ENCODE measurements around the gene DKK3.

The DKK3 gene

DNA sequence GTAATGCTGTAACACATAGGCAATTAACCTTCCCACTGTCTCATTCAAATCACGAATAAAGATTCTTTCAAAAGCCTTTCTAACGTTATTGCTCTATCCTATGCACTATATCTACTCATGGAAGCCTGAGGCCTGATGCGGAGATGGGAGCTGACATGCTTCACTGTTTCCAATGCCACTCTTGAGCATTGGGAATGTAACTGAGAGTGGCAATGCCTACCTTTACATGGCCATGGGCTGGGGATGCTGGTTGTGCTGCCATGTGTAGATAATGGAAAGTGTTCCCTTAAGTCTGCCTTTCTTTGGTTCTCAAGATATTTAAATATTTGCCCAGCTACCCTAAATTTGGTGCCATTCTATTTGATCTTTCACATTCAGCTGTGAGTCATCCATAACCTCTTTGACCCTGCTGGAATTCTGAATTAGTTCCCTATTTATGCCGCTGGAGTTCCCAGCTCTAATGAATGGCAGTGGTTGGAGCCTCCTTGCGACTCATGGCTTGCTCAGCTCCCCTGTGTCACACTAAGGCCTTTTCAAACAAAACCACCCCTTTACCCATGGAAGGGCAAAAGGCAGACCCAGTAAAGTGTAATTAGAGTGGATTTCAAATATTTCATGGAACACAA is 21.4 kb upstream of the DKK3 start:
- no peak for DNase-seq

DNA sequence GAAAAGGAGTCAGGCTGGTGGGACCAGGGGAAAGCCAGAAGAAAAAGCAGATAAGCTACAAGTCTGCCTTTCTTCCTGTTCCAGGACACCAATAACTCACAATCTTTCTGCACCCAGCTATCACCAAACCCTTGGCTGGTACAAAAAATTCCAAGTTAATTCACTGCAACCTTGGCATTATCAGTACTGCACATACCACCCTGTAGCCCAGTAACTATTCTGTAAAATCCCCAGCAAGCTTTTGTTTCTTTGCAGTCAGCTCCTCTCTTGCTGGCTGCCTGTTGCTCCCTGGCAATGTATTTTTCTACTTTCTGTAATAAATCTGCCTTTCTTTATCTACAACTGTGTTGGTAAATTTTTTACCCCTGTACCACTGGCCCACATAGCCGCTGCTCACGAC is 20.7 kb upstream of the DKK3 start:
- no peak for DNase-seq

DNA sequence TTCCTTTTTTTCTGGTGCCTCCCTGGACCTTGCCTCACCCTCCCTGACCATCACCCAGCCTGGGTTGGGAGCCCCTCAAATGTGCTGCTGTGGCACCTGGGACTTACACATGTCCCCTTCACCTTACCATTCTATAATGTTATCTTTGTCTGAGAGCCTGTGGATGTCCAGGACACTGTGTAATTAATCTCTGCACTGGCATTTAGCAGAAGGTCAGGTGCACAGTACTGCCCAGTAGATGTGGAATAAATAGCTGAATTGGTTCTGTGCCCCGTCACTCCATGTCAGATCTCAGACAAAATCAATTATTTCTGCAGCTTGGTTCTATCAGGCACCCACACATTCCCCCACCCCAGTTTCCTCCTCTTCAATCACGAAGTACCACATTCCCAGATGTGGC is 19.9 kb upstream of the DKK3 start:
- no peak for DNase-seq

DNA sequence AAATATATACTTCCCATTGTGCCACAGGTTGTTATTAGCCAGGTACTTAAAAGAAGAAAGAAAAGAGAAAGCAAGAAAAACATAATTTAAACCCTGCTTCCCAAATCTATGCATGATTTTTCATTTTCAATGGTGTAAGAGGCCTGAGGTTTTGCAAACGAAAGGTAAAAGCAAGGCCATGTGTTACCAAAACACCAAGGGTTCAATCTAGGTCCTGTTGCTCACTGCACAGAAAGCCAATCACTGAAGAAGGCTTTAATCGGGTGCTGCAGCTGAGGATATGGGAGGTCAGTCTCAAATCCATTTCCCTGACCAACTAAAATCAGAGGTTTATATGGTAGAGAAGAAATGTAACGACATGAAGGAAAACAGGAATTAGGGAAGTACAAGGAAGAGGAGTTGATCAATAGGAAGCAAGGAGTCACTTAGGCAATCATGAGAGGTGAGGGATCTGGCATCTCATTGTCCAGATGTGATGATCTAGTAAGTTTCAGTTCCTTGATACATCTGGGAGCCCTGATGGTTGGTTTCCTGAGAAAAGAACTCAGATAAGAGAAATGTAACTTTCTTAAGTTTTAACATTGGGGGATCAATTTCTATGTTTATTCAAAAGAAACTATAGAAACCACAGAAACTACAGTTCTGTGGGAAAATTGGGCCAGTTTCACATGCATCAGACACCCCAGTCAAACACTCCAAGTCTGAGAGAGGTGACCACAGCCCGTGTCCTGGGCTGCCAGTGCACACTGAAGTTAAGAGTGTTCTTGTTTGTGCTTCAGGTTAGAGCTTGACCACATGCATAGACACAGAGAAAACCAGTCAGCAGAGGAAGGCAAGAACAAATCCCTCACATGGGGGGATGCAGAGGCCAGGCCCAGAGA is 18.1 kb upstream of the DKK3 start:
- DNase-seq: no peak

DNA sequence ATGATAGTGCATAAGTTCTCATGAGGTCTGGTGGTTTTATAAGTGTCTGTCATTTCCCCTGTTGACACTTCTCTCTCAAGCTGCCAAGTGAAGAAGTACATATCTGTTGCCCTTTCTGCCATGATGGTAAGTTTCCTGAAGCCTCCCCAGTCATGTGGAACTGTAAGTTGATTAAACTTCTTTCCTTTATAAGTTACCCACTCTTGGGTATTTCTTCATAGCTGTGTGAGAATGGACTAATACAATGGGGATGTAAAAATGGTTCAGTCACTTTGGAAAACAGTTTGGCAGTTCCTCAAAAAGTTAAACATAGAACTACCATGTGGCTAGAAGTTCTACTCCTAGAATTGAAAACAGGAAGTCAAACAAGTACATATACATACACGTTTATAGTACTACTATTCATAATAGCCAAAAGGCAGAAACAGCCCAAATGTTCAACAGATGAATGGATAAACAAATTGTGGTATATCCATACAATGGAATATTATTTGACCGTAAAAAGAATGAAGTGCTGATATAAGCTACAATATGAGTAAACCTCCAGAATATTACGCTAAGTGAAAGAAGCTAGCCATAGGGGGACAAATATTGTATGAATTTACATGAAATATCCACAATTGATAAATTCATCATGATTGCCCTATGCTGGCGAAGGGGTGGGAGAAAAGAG is 16.0 kb upstream of the DKK3 start:
- DNase-seq: no peak

DNA sequence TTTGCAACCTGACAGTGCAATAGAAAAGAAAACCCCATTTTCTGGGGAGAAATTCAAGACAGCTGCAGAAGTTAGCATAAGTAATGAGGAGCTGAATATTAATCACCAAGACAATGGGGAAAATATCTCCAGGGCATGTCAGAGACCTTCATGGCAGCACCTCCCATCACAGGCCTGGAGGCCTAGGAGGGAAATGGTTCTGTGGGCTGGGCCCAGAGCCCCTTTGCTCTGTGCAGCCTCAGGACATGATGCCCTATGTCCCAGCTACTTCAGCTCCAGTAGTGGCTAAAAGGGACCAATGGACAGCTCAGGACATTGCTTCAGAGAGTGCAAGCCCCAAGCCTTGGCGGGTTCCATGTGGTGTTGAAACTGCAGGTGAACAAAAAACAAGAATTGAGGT is 14.6 kb upstream of the DKK3 start:
- DNase-seq: no peak

DNA sequence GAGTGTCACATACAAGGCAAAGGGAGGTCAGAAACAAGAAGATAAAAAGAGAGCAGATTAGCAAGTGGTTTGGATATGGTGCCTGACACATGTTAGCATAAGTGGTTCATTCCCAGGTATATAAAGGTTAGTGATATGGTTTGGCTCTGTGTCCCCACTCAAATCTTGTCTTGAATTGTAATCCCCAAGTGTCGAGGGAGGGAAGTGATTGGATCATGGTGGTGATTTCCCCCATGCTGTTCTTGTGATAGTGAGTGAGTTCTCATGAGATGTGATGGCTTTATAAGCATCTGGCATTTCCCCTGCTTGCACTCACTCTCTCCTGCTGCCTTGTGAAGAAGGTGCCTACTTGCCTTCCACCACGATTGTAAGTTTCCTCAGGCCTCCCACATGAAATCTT is 12.1 kb upstream of the DKK3 start:
- no peak for DNase-seq

DNA sequence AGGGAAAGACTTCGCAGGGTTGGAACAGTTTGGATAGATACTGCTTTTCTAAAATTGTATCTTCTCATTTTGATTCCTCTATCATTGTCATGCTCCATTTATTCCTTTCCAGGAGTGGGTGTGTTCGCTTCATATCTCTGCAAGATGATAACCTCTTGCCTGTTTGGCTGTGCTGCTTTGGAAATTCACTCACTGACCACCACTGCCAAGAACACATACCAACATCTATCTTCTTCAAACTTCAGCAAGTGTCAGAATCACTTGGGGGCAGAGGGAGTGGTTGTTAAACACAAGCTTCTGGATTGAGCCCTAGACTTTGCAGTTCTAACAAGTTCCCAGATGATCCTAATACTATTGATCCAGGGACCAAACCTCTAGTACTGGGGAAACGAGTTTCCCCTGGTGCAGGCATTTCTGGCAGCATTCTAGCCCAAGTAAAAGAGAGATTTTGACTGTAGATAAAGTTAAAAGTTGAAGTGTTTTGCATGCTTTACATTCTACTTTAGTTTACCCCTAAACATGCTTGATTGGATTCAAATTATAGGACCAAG is 11.5 kb upstream of the DKK3 start:
- DNase-seq: no peak

DNA sequence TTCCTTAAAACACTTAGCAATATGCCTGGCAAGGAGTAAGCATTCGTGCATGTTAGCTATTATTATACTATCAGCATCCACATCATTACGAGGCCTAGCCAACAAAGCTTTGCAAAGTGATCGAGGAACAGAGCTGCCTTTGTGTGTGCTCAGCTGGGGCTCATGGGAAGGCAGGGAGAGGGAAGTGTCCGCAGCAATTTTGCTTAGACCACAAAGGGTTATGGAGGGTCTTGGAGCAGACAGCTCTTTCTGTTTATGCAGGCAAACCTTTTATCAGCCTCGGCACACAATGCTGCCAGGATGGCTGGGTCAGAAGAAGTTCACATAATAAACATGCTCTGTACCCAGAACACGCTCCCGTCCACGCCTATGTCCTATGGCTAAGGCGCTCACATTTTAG is 10.9 kb upstream of the DKK3 start:
- no peak for DNase-seq

DNA sequence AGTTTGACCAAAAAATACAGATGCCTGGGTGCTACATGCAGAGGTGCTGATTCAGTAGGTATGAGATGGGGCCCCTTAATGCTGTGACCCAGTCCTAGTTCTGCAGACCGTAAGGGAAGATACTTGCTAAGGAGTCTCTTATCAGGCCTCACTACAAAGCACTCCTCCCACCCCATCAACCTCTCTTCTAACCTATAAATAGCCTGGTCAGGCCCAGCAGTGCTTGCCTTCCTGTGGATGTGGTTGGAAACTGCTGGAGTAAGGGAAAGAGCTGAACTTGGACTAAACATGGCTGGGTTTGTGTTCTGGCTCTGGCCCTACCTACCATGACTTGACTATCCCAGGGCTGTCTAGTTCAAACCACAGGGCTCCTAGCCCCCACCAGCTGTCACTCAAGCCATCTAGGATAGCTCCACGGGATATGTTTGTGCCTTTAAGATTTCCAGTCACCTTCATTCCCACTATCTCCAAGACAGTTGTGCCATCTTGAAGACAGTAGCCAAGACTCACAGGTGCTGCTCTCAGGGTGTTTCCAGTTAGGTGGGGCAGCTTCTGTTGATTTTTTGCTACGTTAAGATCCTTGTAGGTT is 9.5 kb upstream of the DKK3 start:
- DNase-seq: no peak

DNA sequence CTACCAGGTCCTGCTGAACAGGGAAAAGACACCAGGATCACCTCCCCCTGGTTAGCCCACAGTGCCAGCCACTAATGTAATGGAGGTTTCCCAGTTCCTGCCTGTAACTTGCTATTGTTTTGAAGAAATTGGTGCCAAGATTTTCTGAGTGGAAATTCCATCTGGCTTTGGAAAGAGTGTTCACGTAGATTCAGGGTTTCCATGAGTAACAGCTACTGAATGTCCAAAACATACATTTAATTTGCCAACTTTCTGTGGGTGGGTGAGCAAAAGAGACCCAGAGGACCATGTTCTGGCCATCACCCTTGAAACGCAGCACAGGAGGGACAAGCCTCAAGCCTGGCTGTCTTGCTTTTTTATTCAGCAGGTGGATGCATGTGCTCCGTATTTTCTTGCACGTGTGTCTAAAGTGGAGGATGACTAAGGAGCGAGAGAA is 8.8 kb upstream of the DKK3 start:
- DNase-seq: no peak

DNA sequence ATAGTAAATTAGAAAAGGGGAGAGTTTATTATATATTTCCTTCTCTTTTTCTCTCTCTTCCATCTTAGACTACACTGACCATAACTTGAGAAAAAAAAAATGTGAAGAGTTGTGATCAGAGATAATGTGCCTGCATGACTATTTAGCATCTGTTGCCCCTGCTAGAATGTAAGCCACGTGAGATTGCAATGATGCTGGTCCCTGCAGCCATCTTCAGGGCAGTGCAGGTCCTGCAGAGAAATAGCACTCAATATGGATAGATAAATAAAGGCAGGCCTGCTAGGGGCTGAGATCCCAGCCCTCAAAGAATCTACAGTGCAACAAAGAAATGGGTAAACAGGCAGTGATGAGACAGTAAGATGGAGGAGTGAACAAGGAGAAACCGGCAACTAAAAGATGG is 7.8 kb upstream of the DKK3 start:
- no peak for DNase-seq

DNA sequence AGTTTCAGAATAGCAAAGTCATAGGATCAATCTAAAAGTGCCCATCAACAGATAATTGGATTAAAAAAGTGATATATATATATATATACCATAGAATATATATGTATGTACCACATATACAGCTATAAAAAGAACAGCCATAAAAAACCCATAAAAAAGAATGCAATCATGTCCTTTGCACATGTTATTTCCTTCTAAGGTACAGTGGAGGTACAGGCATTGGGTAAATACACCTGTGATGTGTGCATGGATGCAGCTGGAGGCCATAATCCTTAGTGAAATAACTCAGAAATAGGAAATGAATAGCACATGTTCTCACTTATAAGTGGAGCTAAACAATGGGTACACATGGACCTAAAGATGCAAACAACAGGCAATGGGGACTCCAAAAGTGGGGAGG is 7.1 kb upstream of the DKK3 start:
- DNase-seq: no peak

DNA sequence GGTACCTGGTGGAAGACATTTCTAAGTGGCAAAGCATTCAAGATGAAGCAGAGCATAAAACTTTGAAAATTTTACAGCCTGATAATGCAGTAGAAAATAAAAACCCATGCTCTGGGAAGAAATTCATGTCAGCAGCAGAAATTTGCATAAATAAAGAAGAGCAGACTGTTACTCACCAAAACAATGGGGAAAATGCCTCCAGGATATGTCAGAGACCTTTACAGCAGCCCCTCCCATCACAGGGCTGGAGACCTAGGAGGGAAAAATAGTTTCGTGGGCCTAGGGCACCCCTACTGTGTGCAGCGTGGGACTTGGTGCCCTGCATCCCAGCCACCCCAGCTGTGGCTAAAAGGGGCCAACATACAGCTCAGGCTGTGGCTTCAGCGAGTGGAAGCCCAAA is 5.4 kb upstream of the DKK3 start:
- no peak for DNase-seq

DNA sequence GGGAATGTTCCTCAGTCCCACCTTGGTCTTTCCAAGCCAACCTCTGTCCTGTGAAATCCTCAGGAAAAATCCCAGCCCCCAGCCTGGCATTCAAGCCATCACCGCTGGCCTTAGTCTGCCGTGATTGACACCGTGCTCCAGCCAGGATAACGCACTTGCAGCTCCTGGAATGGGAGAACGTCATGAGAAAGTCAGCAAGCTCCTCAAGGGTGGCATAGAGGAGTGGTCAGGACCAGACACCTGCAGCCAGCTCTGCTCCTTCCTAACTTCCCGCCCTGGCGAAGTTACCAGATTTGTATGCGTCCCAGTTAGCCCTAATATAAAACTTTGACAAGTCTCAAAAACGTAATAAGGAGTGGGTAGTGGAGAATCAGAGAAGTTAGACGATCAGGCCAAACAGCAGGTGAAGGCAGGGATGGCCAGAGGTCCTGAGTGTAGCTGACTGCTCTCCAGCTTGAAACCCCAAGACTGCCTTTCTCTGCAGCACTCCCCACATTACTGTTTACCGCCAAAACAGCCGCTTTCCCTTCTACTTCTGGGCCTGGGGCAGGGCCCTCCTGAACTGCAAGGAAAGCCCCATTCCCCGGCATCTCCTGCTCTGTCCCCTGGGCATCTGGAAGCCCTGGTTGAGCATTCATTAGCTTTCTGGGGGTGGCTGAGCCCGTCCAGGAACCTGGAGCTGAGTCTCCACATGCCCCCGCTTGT is 1.3 kb upstream of the DKK3 start:
- no peak for DNase-seq

DNA sequence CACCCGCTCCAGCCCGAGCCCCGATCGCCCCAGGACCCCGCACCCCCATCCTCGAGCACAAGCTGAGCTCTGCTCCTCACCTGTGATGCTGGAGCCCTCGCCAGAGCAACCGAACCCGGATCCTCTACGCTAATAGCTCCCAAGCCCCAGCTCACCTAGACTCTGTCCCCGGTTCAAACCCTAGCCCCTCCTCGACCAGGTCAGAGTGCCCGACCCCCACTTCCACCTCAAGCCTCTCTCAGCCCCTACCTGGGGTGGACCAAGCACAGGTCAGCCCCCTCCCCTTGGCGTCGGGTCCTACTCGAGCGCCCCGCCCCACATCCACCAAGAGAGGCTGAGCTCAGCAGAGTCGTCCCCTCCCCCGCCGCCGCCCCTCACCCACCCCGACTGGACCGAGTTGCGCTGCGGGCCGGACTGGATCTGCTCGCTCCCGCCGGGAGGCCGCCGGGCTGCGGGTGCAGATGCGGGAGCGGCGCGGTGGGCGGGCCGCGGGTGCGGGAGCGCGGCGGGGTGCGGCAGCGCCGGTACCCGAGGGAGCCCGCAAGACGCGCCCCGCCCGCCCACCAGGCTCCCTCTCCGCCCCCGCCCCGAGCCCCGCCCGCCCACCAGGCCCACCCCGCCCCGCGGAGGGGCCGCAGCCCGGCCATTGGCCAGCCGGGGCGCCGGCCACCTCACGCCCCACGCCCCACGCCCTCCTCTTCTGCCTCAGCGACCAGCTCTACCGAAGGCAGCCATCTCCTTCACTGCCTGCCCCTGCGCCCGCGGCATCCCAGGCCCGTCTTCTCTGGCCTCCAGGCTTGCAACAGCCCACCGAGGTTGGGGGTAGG is 577 bp upstream of the DKK3 start:
- no peak for DNase-seq

DNA sequence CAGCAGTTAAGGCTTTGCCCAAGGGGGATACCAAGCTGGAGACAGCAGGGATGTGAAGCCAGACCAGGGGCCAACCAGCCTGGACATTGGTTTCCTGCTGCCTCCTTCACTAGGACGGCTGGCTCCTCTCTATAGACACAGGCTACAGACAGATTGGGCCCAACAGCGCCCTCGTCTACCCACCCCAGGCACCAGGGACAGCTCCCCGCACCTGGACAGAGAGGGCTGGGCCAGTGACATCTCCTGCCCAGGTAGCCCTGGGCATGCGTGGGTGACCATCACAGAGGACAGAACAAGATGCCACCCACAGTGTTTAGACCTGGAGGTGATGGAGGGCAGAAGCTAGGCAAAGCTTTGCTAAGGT is 1.2 kb downstream of the DKK3 start:
- no peak for DNase-seq

DNA sequence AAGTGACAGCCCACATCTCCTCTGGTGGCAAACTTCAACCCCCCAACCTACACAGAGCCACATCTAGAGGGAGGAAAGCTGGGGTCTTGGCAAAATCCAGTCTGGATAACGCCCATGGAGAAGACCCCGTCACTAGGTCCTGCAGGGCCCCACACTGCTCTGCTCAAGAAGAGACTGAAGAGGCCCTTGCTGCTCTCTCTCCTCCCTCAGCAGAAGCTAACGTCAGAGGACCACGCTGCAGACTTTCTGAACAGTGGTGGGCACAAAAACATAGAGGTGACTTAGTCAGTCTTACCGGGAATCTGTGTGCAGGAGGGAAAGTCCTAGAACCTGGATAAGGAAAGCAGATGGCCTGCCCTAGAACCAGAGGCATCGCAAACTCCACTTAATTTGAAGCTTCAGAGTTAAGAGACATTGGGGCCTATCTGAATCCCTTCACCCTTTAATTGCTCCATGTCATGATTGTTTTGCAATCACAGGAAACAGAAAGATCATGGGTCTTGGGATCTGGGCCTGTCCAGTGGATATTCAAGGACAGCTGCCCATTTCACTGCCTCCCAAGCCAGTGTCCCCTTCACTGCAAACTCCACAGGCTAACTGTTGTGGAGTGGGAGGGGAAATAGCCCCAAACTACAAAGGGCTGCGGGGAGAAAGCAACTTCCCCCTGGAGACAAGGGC is 1.7 kb downstream of the DKK3 start:
- no peak for DNase-seq

DNA sequence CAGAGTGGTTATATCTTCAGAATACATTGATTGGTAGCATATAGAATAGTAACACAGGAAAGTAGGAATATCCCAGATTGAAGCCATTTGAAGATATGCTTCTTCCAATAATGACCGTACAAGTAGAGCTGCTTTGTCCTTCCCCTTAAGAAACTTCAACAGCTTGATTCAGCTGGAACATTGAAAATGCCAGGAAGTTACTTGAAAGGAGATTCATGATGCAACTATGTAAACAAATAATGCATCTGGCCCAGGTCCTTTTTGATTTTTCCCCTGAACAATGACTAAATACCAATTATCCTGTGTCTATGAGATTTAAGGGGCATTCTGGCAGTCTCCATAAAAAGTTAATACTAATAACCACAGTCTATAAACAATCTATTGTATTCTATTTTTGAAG is 3.0 kb downstream of the DKK3 start:
- DNase-seq: no peak

DNA sequence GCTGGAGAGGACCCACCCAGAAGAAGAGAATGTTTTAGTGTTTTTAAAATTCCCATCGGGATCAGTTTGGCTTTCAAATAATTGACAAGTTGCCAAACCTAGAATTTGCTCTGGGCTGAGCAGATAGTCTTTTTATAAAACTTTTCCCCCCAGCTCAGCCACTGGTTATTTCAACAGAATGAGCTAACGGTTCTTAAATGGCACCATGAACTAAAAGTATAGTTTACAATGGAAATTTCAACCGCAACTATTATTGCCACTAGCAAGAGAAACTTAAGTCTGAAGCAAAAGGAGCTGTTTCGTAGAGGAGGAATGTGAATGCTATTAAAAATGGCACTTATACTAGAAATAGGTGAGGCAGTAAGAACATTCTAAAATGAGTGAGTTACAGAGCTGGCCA is 3.4 kb downstream of the DKK3 start:
- no peak for DNase-seq

DNA sequence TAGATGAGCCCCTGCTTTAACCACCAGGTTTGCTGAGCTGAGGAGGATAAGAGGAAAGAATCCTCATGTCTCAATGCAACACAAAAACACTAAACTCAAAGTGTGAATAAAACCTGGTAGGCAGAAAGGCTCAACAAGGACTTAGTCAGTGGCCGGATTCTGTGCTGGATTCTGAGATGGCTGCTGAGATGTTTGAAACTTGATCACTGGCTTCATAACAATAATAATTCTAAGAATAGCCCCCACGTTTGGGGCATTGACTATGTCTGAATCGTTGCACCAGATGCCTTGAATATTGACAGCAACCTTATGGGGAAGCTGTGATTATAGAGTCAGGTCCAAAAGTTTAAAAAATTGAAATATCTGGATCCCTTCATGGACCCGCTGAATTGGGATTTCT is 4.6 kb downstream of the DKK3 start:
- DNase-seq: no peak
